ENCODE measurements around the gene ADI1. TPM values are rescaled to one million over a fixed set of nuclear protein-coding genes. Genes with fewer than 3 reads are reported as not detected.

The ADI1 gene
- total and polyA plus RNA-seq, 2 experiments from 2014 or later = 15.3 to 65.9 TPM

- no peak for DNase-seq (ENCODE audit: low read depth in 1 of 2, low spot score in 1 of 2)
- Histone ChIP-seq H3K36me3 (peaks cover 12% of the 10 kb centered on the region), H3K27me3 (no peaks in the 10 kb centered on the region), H3K4me1 (ENCODE audit: low read depth) (peaks cover 3% of the 10 kb centered on the region), H3K9me3 (ENCODE audit: low read depth) (no peaks in the 10 kb centered on the region), H3K4me3 (no peak overlapping the region), H3K27ac (no peak overlapping the region)
- no peak for TF ChIP-seq CTCF (IDR thresholded peaks at IDR 0.05; ENCODE audit: low read depth, low read length)
Observed at GRCh38 chr2:3467654-3468053, 51.7 kb downstream of the ADI1 start.

- no peaks in the 10 kb centered on the region for H3K9me3 ChIP-seq (ENCODE audit: low read depth)
- TF ChIP-seq CTCF (IDR thresholded peaks at IDR 0.05; ENCODE audit: low read depth, low read length) = no peak
- peaks cover 3% of the 10 kb centered on the region for H3K4me1 ChIP-seq (ENCODE audit: low read depth)
- peaks cover 12% of the 10 kb centered on the region for H3K36me3 ChIP-seq
- no peak overlapping the region for H3K4me3 ChIP-seq
- no peak for DNase-seq (ENCODE audit: low read depth in 1 of 2, low spot score in 1 of 2)
- no peak overlapping the region for H3K27ac ChIP-seq
- H3K27me3 ChIP-seq = no peaks in the 10 kb centered on the region
Observed at GRCh38 chr2:3466966-3467365, 52.4 kb downstream of the ADI1 start.

- peak overlapping the region; percentile 82 for H3K27ac ChIP-seq
Observed at GRCh38 chr2:3466482-3466863, 52.9 kb downstream of the ADI1 start.

GRCh38 chr2:3465844-3466481 lies 53.4 kb downstream of the ADI1 start:
- H3K36me3 ChIP-seq = peaks cover 12% of the 10 kb centered on the region
- H3K27me3 ChIP-seq = no peaks in the 10 kb centered on the region
- H3K4me3 ChIP-seq = no peak overlapping the region
- H3K27ac ChIP-seq = peak overlapping the region; percentile 82
- H3K4me1 ChIP-seq (ENCODE audit: low read depth) = peaks cover 3% of the 10 kb centered on the region
- DNase-seq (ENCODE audit: low read depth in 1 of 2, low spot score in 1 of 2) = peak in 1 of 2 donors; percentile 95
- TF ChIP-seq CTCF (IDR thresholded peaks at IDR 0.05; ENCODE audit: low read depth, low read length) = no peak
- no peaks in the 10 kb centered on the region for H3K9me3 ChIP-seq (ENCODE audit: low read depth)

More at GRCh38 chr2:3466482-3466863, 52.9 kb downstream of the ADI1 start:
- no peaks in the 10 kb centered on the region for H3K9me3 ChIP-seq (ENCODE audit: low read depth)
- no peaks in the 10 kb centered on the region for H3K27me3 ChIP-seq
- no peak for DNase-seq (ENCODE audit: low read depth in 1 of 2, low spot score in 1 of 2)
- TF ChIP-seq CTCF (IDR thresholded peaks at IDR 0.05; ENCODE audit: low read depth, low read length) = no peak
- H3K4me1 ChIP-seq (ENCODE audit: low read depth) = peaks cover 3% of the 10 kb centered on the region
- peaks cover 12% of the 10 kb centered on the region for H3K36me3 ChIP-seq
- H3K4me3 ChIP-seq = no peak overlapping the region

GRCh38 chr2:3465328-3465727 lies 54.0 kb downstream of the ADI1 start:
- TF ChIP-seq CTCF (IDR thresholded peaks at IDR 0.05; ENCODE audit: low read depth, low read length) = no peak
- no peaks in the 10 kb centered on the region for H3K9me3 ChIP-seq (ENCODE audit: low read depth)
- H3K4me3 ChIP-seq = no peak overlapping the region
- H3K36me3 ChIP-seq = peaks cover 12% of the 10 kb centered on the region
- no peaks in the 10 kb centered on the region for H3K4me1 ChIP-seq (ENCODE audit: low read depth)
- no peaks in the 10 kb centered on the region for H3K27me3 ChIP-seq
- peak overlapping the region; percentile 82 for H3K27ac ChIP-seq
- DNase-seq (ENCODE audit: low read depth in 1 of 2, low spot score in 1 of 2) = no peak

Data from cardiac muscle cell (in vitro differentiated cells and primary cell).